Measurements from ENCODE around the gene ZGRF1.

- TF ChIP-seq TARDBP (IDR thresholded peaks at IDR 0.05) (no peak), FOXA1 (IDR thresholded peaks at IDR 0.05) (no peak), SP1 (IDR thresholded peaks at IDR 0.05) (no peak), ZNF384 (IDR thresholded peaks at IDR 0.05) (no peak)
These were observed 133.8 kb downstream of the ZGRF1 start for GRCh38 chr4:112502871-112503270.

Data from HEK293T (cell line).